ENCODE results near the gene SAE1.

Gene SAE1

DNA sequence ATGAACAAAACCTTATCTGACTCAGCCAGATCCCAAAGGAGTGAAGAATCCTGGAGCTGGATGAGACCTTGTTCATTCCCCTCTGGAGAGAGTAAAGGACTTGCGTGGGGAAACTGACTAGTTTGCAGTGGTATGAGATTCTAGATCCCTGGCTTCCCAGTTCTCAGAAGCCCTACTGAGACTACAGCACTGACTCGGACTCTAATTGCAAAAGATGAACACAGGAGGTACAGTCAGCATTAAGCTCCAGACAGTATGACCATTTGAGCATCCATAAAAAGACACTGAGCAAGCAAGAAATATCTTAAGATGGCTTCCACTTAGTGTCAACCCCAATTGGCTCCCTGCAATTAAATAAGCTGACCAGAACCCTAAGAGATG, 23.8 kb upstream of the SAE1 start:
- no peak for DNase-seq (ENCODE audit: low spot score)

DNA sequence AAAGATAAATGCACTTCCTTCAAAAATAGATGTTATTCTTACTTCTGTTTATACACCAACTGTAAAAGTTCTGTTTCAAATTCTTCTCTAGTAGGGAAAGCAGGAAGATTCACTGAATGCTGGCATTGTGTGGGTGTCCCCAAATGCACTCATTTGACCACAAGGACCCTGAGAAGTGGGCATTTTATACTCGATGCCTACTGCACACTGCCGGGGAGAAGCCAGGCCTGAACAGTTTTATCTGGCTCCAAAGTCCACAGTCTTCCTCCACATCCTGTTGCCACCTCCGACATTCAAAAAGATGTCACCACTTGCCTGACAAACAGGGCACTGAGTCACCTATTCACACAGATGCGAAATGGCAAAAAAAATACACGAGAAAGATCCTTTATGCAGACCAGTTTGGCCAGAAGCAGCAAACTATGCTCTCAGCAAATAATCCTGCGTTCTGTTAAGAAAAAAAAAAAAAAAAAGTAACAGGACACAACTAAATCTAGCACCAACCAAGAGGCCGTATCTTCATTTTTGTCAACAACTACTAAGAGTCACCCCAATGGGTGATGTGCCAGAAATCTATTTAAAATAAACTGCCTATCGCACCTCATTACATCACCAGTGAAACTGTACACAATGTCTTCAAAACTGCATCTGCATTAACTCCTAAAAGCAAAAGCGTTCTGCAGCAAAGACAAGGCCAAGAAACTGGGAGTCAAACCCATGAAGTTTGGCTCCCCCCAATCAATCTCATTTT, 23.3 kb upstream of the SAE1 start:
- no peak for DNase-seq (ENCODE audit: low spot score)

DNA sequence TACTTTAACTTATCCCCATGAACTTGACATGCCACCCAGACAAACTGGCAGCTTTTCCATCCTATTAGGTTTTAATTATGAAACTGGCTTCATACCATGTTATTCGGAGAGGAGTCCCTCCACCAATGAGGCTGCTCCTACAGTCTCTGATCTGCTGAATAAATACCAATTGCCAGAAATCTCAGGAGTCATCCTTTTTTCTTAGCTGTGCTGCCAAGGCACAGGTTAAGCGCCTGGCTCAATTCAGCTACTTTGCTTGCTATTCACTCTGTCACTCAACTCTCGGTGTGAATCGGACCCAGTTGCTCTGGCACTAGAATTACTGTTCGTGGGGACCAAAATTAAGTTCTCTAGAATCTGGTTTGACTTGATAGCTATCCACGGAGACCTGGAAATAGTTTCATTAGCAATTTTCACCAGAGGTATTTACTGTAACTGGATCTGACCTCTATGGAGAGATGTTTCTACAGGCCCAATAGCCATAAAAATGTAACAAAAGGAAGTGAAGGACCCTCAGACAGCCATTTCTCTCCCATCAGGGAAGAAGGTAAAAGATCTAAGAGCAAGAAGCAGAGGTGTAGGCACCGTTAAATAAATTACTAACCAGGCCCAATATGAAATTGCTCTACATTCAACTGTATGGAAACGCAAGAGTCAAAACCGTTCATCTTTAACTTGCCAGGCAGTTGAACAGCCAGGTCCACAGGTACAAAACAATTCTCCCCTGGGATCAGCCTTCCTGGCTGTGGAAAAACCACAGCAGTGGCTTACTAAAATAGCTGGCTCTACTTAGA, 22.5 kb upstream of the SAE1 start:
- no peak for DNase-seq (ENCODE audit: low spot score)

DNA sequence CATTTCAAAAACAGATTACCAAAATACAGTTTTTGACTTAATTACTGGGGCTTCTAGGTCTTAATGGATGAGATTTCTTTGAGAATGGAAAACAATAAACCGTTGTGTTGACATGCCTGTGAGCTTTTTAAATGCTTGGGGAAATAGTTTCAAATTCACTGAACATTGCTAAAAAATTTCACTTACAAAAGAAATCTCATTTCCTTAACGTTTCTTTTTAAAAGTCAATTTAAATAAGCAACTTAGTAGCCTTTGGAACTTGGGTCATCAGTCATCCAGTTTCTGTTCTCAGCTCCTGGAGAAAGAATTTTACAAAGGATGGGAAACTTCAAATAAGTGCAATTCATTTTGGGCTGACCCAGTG, 21.5 kb upstream of the SAE1 start:
- DNase-seq (ENCODE audit: low spot score), result no peak

DNA sequence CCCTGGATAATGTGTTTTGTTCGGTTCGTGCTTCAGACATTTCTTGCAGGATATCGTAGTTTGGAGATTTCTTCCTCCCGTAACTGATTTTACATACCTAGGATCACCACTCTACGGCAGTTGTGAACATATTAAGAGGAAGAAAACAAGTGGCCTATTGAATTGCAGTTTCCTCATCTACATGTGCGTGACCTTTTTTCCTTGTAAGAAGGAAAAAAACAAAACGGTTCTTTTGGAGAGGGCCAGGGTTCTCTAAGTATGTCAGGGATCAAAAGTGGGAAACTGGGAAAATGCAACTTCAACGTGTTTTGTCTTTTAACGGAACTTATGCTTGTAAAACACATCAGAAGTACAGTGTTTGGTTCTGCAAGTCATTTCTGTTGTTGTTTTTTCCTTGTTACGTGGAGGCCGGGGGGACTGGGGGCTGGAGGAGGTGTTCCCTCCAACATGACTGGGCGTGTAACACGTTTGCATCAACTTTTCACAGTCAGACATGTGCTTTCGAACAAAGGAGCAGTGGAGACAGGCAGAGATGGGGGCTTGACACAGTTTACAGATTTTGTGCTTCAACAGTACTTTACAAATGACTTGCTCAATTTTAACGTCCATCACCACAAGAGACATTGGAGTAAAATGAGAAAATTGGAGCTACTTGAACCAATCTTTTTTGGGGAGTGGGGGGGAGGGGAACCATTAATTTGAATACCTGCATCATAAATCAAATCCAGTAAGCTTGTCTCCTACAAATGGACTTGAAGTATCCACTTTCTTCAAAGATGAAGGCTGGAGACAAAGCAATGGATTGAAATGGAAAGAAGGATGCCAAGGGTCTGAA, 20.9 kb upstream of the SAE1 start:
- DNase-seq (ENCODE audit: low spot score), result no peak

DNA sequence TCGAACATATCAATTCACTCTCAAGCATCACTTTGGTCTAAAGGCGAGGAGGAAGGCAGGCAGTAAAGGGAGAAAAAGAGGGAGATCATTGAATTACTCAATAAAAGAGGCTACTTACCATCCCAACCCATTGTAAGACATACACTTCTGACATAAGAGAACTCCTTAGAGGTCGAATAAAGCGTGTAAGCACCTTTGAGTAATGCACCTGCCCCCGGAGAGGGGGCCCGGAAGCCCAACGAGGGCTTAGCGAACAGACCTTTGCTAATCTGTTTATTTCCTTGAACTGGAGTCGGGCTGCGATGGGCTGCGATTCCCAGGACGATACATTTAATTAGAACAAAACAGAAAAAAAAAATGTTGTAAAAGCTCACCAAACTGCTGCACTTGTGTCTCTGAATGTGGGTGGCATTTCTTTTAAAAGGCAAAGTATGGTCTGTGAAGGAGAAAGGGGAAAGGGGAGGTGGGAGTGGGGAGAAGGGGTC, 20.1 kb upstream of the SAE1 start:
- no peak for DNase-seq (ENCODE audit: low spot score)

DNA sequence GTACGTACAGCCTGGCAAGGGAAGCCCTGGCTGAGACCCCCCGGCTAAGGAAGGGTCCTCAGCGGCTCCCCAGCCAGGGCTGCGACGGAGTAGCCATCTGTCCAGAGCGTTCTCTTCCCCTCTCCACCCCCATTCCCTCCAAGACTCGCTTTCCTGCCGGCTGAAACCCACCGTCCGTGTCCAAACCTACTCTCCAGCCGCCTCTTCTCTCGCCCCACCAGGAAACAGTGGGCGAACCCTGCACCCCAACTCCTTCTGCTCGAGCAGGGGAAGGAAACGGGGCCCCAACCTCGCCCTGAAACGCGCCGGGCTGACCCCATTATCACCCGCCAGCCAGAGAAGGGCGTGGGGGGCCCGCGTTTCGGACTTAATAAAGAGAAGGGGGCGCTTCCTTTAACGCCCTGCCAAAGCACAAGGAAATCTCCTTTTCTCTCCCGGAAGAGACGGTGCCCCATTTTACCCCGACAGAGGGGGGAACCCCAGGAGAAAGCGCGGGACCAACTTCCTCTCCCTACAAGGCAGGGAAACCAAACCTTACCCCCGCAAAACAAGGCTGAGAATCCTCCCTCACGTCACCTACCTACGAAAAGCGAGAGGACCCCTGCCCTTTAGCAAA, 19.5 kb upstream of the SAE1 start:
- DNase-seq (ENCODE audit: low spot score), result no peak

DNA sequence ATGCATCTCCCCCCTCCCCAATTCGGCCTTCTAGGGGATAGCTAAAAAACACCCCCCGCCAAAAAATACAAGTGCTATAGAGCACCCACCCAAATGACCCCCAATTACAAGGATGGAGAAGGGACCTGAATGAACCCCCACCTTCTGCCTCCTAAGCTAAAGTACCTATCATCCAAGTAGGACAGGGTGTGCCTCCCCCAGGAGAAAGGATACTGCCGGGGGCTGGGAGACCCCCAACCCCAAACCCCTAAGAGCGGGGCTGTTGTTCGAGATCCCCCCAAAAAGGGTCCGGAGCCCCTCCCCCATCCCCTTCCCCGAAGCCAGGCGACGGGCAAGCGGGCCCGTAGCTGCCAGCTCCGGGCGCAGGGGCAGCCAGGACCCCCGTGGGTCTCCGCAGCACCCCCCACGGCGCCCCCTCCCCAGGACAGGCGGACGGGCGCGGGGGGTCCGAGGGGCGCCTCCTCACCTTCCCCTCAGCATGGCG, 18.9 kb upstream of the SAE1 start:
- no peak for DNase-seq (ENCODE audit: low spot score)

DNA sequence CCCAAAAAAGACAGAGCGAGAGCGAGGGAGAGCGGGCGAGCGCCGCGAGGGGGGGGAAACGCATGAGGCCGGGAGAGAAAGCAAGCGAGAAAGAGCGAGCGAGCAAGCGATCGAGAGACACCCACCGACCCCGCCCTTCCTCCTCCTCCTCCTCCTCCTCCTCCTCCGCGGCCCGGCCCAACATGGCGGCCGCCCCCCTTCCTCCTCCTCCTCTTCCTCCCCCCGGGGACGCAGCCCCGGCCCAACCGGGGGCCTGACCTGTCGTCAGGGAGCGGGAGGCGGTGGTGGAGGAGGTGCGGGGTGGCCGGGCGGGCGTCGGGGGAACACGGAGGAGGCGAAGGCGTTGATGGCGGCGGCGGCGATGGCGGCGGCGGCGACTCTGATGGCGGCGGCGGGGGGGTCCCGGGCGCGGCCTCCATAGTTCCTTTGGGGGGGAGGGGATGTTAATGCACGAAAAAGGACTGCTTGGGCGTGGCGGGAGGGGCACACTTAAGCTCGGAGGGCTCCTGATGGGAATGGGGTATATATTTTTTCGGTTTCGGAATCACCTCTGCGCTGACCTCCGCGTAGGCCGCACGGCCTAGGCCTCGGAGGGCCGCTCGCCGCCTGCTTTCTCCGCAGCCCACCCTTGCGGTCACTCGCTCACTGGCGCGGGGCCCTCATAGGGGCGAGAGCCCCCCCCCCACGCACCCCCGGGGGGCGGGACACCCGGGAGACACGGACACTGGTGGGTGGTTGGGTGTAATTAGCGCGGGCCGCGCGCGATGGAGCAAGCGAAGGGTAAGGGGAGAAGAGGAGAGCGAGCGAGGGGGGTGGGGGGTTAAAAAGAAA, 18.3 kb upstream of the SAE1 start:
- DNase-seq (ENCODE audit: low spot score), result peak; percentile 85

DNA sequence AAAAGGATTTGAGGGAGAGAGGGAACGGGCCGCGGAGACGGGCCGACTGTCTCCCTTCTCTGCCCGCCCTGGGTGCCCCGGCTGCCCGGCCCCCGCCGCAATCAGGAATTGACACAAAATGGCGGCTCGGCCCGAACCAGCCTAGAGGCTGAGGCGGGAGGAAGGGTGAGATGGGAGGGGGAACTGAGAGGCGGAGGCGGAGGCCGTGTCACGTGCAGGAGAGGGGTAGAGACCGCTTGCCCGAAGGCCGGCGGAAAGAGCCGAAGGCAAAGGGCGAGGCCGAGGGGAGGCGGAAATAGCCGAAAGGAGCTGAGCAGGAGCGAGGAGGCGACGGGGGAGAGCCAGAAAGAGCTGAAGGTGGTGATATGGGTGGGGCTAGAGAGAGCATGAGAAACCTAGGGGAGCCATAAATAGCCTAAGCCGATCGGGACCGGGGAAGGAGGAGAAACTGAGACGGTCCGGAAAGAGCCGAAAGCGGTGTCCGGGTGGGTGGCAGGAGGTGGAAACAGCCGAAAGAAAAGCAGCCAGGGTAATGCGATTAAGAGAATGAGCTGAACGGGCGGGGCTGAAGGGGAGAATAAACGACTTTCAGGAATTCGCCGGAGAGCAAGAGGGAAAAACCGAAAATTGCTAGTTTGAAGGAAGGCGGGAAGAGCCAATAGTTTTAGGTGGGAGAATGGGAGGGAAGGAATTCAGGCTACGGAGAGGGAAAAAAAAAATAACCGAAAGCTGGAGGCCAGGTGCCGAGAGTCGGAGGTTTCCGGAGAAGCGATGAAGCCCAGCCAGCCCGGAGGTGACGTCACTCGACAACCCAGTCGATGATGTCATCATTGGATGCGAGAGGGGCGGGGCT, 17.4 kb upstream of the SAE1 start, which contains the start of gene ZC3H4:
ZC3H4 (minus strand) TSS at position 780 of the 853 bp plus-strand sequence. CDS start 1,192 bp downstream, outside the sequence.
- peak; percentile 92 for DNase-seq (ENCODE audit: low spot score)

DNA sequence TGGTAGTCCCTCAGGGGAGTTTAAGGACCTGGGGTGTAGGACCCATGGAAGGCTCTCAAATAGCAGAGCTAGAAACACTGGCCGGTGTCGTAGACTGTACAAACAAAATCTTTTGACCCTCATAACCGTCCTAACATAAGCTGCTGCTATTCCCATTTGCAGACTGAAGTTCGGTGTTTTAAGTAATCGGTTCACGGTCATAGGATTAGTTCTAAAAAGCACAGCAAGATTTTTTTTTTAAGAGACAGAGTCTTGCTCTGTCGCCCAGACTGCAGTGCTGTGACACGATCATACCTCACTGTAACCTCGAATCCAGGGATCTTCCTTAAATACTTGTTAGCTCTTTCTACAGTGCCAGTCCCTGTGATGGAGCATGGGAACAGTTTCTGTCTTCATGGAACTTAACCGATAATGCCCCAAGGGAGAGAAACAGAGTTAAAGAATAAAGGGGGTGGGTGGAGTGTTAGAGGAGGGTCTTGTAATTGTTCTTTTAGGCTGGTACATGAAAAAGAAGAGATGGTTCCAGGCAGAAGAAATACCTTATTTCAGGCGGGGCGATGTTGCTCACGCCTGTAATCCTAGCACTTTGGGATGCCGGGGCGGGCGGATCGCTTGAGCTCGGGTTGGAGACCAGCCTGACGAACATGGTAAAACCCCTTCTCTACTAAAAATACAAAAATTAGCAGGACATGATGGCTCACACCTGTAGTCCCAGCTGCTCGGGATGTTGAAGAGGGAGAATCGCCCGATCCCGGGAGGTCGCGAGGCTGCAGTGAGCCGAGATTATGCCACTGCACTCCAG, 16.6 kb upstream of the SAE1 start:
- DNase-seq (ENCODE audit: low spot score), result no peak

DNA sequence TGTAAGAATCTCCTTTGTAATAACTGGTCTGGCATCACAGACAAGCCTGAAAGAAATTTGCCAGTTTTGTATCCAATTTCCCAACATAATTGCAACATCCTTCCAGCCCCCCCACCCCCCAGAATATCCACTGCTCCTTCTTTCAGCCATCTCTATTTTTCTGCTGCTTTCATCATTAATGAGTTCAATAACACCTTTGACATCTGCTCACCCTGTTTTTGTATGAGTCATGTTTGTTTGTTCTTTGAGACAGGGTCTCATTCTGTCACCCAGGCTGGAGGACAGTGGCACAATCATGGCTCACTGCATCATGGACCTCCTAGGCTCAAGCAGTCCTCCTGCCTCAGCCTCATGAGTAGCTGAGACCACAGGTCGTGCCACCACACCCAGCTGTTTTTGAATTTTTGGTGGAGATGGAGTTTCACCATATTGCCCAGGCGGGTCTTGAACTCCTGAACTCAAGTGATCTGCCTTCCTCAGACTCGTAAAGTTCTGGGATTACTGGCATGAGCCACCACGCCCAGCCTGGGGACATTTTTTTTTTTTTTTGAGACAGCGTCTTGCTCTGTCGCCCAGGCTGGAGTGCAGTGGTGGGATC, 10.1 kb upstream of the SAE1 start:
- no peak for DNase-seq (ENCODE audit: low spot score)

DNA sequence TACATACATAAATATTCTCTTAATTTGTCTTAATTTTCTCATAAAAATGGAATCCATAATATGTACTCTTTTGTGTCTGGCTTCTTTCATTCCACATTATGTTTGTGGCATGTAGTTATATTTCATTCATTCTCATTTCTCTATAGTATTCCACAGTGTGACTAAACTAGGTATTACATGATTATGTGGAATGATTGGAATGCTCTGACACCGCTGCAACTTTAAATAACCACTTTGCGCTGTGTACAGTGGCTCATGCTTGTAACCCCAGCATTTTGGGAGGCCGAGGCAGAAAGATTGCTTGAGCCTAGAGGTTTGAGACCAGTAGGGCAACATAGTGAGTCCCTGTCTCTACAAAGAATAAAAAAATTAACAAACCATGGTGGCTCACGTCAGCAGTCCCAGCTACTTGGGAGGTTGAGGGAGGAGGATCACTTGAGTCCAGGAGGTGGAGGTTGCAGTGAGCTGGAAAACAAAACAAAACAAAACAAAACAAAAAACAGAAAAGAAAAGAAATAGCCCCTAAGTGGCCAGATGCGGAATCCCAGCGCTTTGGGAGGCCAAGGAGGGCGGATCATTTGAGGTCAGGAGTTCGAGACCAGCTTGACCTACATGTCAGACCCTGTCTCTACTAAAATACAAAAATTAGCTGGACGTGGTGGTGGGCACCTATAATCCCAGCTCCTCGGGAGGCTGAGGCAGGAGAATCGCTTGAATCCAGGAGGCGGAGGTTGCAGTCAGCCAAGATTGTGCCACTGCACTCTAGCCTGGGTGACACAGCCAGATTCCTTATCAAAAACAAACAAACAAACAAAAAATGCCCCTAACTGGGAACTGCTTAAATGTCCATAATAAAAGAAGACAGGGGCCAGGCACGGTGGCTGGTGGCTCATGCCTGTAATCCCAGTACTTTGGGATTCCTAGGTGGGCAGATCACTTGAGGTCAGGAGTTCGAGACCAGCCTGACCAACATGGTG, 8.0 kb upstream of the SAE1 start:
- no peak for DNase-seq (ENCODE audit: low spot score)

DNA sequence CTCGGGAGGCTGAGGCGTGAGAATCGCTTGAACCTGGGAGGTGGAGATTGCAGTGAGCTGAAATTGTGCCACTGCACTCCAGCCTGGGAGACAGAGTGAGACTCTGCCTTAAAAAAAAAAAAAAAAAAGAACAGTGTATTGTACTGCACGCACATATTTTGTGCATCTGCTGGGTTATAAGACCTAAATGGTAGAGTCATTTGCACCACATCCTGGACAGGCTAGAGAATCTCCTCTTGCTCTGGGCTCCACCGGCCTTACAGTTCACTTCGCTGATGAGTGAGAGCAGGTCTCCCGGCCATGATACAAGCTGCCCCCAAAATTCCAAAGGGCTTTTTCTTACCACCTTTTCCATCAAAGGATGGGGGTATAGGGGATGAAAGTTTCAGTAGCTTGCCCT, 7.2 kb upstream of the SAE1 start:
- no peak for DNase-seq (ENCODE audit: low spot score)

DNA sequence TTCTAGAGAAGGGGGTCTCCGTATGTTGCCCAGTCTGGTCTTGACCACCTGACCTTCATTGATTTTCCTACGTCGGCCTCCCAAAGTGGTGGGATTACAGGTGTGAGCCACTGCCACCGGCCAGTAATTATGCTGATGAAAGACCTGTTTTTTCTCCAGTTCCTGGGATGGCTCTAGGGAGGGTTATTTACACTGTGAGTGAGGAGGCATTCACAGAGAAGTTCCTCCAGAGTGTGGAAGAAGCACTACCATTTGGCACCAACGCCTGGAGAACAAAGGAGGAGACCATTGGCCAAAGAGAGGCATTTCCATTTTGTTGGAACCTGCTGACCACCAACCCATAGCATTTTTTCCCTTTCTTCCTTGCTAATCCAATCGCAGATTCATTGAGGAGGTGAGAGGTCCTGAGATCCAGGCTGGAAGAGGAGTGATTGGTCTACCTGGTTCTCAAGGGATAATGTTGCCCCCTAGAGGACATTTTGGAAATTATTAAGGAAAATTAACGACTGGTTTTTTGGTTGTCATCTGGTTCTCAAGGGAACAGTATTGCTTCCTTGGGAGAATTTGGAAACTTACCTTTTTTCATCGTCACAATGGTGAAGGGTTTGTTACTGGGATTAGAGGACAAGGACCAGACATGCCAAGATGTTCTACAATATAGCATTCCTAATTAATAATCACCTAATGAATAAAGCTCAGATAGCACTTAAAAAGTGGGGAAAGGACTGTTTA, 5.5 kb upstream of the SAE1 start:
- peak; percentile 67 for DNase-seq (ENCODE audit: low spot score)

DNA sequence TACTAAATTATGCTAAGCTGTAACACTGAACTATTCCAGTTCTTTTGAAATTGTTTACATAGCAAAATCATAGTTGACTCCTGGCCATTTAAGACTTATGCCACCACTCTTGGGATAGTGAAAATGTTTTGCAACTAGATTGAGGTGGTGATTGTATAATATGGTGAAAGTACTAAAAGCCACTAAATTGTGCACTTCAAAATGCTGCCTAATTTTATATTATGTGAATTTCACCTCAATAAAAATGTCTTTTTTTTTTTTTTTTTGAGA, 5.0 kb upstream of the SAE1 start:
- no peak for DNase-seq (ENCODE audit: low spot score)

DNA sequence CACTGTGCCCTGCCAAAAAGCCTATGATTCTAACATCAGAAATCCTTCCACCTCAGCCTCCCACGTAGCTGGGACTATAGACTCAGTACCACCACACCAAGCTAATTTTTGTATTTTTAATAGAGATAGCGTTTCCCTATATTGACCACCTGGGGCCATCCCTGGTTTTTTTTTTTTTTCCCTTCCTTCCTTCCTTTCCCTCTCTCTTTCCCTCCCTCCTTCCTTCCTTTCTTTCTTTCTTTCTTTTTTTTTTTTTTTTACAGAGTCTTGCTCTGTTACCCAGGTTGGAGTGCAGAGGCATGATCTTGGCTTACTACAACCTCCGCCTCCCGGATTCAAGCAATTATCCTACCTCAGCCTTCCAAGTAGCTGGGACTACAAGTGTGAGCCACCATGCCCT, 1.1 kb upstream of the SAE1 start:
- no peak for DNase-seq (ENCODE audit: low spot score)
